C4-2B (cell line): ENCODE measurements around the gene KLRD1.

Source experiments
- H3K27ac ChIP-seq: fragments of 450-650 bp; 2 replicates; pipeline ENCODE4 v1.5.1; 2017
- ZFX ChIP-seq: fragments of 450-650 bp; IDR thresholded peaks from 2 replicates; pipeline ENCODE4 v1.6.1; 2017
- TF ChIP-seq, protein P1 (sequence below): fragments of 450-650 bp; conservative IDR thresholded peaks from 2 replicates; pipeline ENCODE4 v1.5.1; 2017; ENCODE audit warnings: mild to moderate bottlenecking

The KLRD1 gene

DNA sequence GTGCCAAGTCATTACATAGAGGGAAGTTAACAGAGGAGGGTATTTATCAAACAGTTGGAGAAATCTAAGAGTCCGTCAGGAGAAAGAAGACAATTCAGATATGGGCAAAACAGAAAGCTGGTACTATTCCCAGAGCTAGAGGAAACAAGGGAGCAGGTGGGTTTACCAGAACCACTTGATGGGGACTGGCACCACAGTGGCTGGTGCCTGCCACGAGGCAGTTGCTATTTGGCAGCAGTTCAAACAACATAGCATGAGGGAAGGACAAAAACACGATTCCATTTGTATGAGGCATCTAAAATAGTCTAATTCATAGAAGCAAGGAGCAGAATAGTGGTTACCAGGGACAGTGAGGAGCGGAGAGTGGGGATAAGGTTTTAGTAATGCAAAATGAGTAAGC is 24.6 kb upstream of the KLRD1 start:
- no peak overlapping the region for H3K27ac ChIP-seq
- TF ChIP-seq, protein P1, sequence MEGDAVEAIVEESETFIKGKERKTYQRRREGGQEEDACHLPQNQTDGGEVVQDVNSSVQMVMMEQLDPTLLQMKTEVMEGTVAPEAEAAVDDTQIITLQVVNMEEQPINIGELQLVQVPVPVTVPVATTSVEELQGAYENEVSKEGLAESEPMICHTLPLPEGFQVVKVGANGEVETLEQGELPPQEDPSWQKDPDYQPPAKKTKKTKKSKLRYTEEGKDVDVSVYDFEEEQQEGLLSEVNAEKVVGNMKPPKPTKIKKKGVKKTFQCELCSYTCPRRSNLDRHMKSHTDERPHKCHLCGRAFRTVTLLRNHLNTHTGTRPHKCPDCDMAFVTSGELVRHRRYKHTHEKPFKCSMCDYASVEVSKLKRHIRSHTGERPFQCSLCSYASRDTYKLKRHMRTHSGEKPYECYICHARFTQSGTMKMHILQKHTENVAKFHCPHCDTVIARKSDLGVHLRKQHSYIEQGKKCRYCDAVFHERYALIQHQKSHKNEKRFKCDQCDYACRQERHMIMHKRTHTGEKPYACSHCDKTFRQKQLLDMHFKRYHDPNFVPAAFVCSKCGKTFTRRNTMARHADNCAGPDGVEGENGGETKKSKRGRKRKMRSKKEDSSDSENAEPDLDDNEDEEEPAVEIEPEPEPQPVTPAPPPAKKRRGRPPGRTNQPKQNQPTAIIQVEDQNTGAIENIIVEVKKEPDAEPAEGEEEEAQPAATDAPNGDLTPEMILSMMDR = no peak
- no peak for TF ChIP-seq ZFX

DNA sequence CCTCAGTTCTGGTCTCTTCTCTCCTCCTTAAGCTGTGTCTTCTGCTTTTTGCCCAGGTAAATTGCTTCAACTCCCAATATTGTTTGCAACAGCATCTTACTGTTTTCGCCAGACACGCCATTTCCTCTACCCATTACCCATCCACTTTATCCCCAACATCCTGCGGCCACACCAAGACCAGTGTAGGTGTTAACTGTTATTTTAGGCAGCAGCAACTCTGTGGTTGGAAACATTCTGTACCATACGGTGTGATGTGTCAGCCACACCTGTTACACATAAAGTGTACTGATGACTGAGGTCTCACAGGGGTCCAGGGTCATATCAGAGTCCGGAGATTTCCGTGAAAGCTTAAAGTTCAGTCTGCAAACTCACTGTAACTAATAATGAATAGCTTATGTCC is 21.8 kb upstream of the KLRD1 start:
- TF ChIP-seq, protein P1 = no peak
- TF ChIP-seq ZFX = no peak
- H3K27ac ChIP-seq = no peak overlapping the region

DNA sequence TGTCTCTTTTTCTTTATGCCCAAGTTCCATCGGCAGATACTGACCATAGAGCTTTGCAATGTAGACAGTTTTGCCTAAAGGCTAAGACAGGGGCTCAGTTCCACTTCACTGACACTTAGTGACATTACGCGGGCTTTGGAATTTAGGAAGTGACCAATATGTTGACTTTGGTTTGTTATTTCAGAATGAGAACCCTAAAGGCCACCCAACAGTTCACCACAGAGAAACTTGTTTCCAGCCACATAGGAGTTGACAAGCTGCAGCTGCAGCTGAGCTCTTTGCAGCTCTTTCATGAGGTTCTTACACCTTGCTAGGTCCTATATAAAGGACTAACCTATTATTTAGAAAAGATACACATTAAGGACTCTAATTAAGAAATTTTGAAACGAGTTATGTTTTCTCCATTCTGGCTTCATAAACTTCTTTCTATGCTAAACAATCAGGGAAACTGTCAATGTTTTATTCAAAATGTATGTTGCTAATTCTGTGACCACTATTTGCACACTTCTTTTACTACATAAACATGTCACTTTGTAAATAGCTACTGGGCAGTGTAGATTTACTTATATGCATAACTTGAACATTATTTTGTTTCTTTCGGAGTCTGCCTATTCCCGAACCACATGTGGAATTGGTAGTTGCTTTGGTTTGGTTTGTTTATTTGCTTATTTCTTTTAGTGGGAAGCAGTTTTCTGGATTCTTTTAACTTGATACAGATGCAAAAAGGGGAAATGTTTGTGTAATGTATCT is 18.5 kb upstream of the KLRD1 start:
- H3K27ac ChIP-seq = no peak overlapping the region
- no peak for TF ChIP-seq ZFX
- TF ChIP-seq, protein P1 = no peak

DNA sequence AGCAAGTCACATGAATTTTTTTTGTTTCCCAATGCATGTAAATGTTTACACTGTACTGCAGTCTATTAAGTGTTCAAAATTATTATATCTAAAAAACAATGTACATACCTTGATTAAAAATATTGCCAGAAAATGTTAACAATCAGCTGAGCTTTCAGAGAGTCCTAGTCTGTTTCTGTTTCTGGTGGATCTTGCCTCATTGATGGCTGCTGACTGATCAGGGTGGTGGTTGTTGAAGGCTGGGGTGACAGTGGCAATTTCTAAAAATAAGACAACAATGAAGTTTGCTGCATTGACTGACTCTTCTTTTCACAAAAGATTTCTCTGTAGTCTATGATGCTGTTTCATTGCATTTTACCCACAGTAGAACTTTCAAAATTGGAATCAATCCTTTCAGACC is 16.6 kb upstream of the KLRD1 start:
- no peak for TF ChIP-seq ZFX
- TF ChIP-seq, protein P1 = no peak
- no peak overlapping the region for H3K27ac ChIP-seq

DNA sequence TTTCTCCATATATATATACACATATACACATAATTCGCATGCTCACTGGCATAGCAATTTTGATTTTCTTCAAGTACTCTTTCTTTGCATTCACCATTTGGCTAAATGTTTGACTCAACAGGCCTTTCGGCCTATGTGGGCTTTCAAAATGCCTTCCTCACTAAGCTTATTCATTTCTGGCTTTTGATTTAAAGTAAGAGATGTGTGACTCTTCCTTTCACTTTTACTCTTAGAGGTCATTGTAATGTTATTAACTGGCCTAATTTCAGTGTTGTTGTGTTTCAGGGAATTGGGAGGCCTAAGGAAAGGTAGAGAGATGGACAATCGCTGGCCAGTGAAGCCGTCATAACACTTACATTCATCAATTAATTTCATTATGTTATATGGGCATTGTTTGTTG is 14.5 kb upstream of the KLRD1 start:
- TF ChIP-seq, protein P1 = no peak
- no peak for TF ChIP-seq ZFX
- no peak overlapping the region for H3K27ac ChIP-seq

DNA sequence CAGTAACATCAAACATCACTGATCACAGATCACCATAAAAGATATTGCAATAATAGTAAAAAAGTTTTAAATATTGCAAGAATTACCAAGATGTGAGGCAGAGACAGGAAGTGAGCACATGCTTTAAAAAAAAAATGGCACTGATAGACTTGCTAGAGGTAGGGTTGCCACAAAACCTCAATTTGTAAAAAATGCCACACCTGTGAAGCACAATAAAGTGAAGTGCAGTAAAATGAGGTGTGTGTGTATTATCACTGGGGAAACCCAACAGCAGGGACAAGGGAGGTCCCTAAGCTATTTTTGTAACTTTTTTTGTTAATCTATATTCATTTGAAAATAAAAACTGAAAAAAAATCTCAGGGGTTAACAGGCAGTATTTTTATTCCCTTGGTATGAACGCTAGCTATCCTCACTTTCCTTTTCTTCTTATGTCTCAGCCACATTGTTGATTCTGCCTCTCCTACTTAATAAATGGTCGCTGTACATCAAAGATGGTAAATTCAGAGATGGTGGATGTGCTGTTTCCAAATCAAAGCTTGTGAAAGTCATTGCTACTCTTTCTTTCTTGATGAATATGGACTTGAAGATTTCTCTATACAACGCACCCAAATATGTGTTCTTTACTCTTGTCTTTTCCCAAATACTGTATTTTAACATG is 14.0 kb upstream of the KLRD1 start:
- TF ChIP-seq ZFX = no peak
- TF ChIP-seq, protein P1 = no peak
- no peak overlapping the region for H3K27ac ChIP-seq

DNA sequence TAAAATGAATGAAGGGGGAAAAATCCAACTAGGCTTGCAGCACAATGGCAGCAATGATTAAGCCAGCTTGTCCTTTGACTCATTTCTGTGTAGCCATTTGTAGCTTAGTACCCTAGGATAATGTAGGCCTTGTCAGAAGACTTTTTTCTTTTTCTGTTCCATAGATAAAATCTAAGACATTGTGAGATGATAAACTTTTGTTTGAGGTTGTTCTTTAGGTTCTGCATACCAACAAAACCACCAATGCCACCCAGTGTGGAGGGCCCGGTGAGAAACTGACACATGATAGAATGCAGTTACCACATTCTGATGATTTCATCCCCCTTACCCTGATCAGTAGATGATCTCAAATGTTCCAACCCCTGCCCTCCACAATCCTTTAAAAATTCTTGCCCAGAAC is 6.6 kb upstream of the KLRD1 start:
- TF ChIP-seq, protein P1 = no peak
- TF ChIP-seq ZFX = no peak
- H3K27ac ChIP-seq = no peak overlapping the region
